ENCODE results near the gene LIFR.

The LIFR gene

DNA sequence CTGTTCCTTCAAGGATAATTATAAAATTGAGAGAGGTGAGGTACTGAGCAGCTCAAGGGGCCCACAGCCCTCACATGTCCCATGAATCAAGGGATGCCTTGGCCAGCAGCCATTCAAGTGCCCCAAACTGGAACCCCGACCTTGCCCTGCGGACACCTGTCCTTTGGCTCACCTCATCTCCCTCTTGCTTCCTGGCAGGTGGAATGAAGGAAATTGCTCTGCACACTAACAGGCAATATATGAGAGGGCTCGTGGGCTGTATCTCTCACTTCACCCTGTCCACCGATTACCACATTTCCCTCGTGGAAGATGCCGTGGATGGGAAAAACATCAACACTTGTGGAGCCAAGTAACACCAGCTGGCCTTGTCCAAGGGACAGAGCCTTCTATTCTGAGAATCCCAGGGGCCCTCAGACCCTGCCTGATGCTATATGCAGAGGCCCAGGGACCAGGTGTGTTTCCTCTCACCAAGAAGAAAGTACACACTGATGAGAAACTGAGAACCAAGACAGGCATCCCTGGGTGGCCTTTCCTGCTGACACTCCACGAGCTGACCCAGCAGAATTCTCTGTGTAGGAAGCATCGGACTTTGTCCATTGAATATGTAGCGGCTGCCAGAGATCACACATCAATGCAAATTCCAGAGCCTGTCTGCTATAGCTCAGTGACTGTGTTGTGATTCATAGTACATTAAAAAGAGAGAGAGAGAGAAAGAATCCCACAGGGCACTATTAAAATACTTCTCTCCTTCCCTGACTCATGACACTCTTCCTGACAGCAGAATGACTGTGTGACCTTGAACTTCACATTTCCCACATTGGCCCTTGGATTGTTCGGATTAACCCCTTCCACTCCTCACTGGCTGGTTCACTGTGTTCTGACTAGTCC is 92.6 kb downstream of the LIFR start:
- Histone ChIP-seq H3K36me3 (ENCODE audit: insufficient read depth, low read length) (no peaks in the 10 kb centered on the region), H3K9ac (ENCODE audit: low read depth, low read length) (no peak overlapping the region), H3K27ac (ENCODE audit: low read depth, low read length) (no peak overlapping the region), H3K4me1 (ENCODE audit: insufficient read depth, low read length) (peaks cover 9% of the 10 kb centered on the region), H3K27me3 (ENCODE audit: insufficient read depth, low read length) (no peaks in the 10 kb centered on the region), H3K4me3 (ENCODE audit: low read length) (no peak overlapping the region), H3K9me3 (ENCODE audit: insufficient read depth, low read depth, low read length) (no peaks in the 10 kb centered on the region)
- WGBS = 92% methylated on average over 10 of the region's 10 CpGs

DNA sequence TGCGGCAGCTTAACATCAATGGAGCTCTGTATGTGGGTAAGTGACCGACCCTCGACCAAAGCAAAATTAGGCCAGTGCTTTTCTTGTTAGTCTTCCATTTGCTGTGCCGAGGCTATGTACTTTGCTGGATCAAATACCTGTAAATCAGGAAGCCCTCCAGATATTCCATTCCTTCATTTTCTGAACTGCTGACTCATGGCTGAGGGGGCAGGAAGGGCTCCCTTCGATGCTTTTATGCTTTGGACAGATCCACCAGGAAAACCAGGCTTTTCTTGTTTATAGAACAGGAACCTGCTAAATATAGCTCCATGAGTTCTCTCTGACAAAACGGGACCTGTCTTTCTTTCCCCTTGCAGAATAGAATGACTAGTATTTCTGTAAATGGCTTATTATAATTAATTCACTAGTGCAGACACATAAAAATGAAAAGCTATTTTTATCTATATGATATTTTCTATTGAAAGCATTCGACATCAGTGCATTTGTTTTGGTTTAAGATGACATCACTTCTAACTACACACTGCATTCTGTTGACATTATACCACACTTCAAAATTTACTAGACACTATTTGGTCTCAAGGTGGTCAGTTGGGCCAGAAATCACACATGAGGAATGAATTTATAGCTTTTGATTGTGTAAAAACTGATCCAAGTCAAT is 93.3 kb downstream of the LIFR start:
- H3K4me1 ChIP-seq (ENCODE audit: insufficient read depth, low read length) = peaks cover 7% of the 10 kb centered on the region
- no peaks in the 10 kb centered on the region for H3K27me3 ChIP-seq (ENCODE audit: insufficient read depth, low read length)
- no peak overlapping the region for H3K4me3 ChIP-seq (ENCODE audit: low read length)

DNA sequence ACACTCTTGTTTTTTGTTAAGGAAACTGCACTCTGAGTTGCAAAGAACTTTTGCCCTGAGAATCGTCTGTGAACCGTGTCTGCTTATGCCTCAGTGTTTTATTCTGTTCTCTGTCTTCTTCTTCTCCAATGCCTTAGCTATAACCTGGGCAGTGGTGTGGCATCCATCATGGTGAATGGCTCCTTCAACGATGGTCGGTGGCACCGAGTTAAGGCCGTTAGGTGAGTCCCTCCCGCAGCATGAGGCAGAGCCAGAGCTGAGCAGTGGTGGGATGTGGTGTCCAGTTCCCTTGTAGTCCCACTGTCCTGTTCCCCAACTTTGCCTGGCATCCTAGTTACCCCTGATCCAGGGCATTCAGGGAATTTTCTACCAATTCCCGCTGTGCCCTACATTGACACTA is 98.3 kb downstream of the LIFR start:
- Histone ChIP-seq H3K27me3 (ENCODE audit: insufficient read depth, low read length) (no peaks in the 10 kb centered on the region), H3K4me3 (ENCODE audit: low read length) (no peak overlapping the region), H3K9ac (ENCODE audit: low read depth, low read length) (no peak overlapping the region), H3K27ac (ENCODE audit: low read depth, low read length) (no peak overlapping the region), H3K36me3 (ENCODE audit: insufficient read depth, low read length) (no peaks in the 10 kb centered on the region), H3K4me1 (ENCODE audit: insufficient read depth, low read length) (no peaks in the 10 kb centered on the region), H3K9me3 (ENCODE audit: insufficient read depth, low read depth, low read length) (no peaks in the 10 kb centered on the region)
- WGBS = 97% methylated on average over 8 of the region's 8 CpGs

More for the DNA sequence above, 93.3 kb downstream of the LIFR start:
- no peak overlapping the region for H3K9ac ChIP-seq (ENCODE audit: low read depth, low read length)
- H3K36me3 ChIP-seq (ENCODE audit: insufficient read depth, low read length) = no peaks in the 10 kb centered on the region
- 94% methylated on average over 7 of the region's 7 CpGs for WGBS
- no peak overlapping the region for H3K27ac ChIP-seq (ENCODE audit: low read depth, low read length)
- no peaks in the 10 kb centered on the region for H3K9me3 ChIP-seq (ENCODE audit: insufficient read depth, low read depth, low read length)

DNA sequence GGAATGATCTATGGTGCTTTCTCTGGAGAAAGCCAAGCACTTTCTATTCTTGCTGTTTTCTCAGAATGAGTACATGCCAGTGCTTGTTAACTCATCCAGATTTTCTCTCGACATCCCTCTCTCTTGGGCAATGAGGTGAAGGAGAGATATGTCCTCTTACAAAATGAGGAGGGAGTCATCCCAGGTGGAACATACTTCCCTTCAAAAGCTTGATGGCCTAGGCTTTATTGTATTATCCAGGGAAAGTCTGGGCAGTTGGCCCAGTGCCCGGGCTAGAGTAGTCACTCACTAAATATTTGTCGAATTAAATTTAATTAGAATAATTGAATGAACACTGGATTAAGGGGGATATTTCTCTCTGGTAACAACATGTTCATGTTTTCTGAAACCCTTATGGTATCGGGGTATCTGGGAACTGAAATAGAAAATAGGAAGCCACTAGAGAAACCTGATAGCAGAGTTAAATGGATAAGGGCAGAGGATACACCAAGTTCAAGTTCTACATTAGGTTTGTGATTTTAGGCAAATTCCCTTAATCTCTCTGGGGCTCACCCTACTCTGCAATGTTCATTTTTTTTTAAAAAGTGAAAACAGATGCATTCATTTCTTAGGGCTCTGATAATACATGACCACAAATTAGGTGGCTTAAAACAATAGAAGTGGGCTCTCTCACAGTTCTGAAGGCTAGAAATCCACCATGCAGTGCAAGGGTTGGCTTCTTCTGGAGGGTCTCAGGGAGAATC is 99.6 kb downstream of the LIFR start:
- Histone ChIP-seq H3K9ac (ENCODE audit: low read depth, low read length) (no peak overlapping the region), H3K4me3 (ENCODE audit: low read length) (no peak overlapping the region), H3K9me3 (ENCODE audit: insufficient read depth, low read depth, low read length) (no peaks in the 10 kb centered on the region), H3K4me1 (ENCODE audit: insufficient read depth, low read length) (no peaks in the 10 kb centered on the region), H3K27me3 (ENCODE audit: insufficient read depth, low read length) (no peaks in the 10 kb centered on the region), H3K27ac (ENCODE audit: low read depth, low read length) (no peak overlapping the region), H3K36me3 (ENCODE audit: insufficient read depth, low read length) (no peaks in the 10 kb centered on the region)
- WGBS = 98% methylated on average over 4 of the region's 4 CpGs

DNA sequence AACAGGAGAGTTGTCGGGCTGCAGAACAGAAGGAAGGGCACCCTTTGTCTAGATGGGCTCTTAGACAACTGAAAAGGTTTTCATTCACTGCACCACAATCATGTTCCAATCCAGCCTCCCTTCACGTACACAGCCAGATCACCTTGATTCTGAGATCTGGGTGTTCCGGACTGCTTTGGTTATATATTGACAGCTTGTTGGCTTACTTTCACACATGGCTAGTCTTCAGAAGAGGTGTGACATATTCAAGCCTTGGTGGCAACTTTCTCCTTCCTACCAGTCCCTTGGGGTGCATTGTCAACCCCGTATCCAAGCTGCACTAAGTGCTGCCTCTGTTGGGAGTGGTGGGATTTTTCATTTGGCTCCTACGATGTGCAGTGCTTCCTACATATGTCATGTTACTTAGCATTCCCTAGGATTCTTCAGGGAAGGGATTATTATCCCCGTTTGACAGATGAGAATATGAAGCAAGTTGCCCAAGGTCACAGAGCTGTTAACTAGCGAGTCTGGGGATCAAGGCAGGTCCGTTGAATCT is 100.6 kb downstream of the LIFR start:
- Histone ChIP-seq H3K9me3 (ENCODE audit: insufficient read depth, low read depth, low read length) (no peaks in the 10 kb centered on the region), H3K27me3 (ENCODE audit: insufficient read depth, low read length) (no peaks in the 10 kb centered on the region), H3K36me3 (ENCODE audit: insufficient read depth, low read length) (no peaks in the 10 kb centered on the region), H3K4me1 (ENCODE audit: insufficient read depth, low read length) (no peaks in the 10 kb centered on the region), H3K9ac (ENCODE audit: low read depth, low read length) (no peak overlapping the region), H3K27ac (ENCODE audit: low read depth, low read length) (no peak overlapping the region), H3K4me3 (ENCODE audit: low read length) (no peak overlapping the region)
- 93% methylated on average over 8 of the region's 8 CpGs for WGBS

DNA sequence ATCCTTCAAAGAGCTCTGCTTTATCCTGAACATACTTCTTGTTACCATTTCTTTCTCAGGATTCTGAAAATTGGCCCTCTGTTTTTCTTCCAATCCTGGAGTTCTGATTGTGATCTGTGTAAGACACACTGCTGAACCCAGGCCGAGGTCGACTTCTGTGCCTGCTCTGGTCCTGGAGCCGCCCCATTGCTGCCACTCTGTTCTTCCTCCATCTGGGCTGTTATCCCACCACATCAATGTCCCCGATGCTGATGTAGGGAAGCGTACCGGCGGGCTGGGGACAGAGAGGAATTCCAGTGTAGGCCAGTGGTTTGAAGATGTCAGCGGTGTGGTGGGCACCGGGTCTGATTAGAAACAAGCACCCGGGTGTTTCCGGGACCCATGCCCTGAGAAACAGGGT is 102.5 kb downstream of the LIFR start:
- Histone ChIP-seq H3K4me1 (ENCODE audit: insufficient read depth, low read length) (no peaks in the 10 kb centered on the region), H3K9me3 (ENCODE audit: insufficient read depth, low read depth, low read length) (no peaks in the 10 kb centered on the region), H3K27ac (ENCODE audit: low read depth, low read length) (no peak overlapping the region), H3K9ac (ENCODE audit: low read depth, low read length) (no peak overlapping the region), H3K4me3 (ENCODE audit: low read length) (no peak overlapping the region), H3K27me3 (ENCODE audit: insufficient read depth, low read length) (no peaks in the 10 kb centered on the region), H3K36me3 (ENCODE audit: insufficient read depth, low read length) (no peaks in the 10 kb centered on the region)
- 94% methylated on average over 11 of the region's 11 CpGs for WGBS

DNA sequence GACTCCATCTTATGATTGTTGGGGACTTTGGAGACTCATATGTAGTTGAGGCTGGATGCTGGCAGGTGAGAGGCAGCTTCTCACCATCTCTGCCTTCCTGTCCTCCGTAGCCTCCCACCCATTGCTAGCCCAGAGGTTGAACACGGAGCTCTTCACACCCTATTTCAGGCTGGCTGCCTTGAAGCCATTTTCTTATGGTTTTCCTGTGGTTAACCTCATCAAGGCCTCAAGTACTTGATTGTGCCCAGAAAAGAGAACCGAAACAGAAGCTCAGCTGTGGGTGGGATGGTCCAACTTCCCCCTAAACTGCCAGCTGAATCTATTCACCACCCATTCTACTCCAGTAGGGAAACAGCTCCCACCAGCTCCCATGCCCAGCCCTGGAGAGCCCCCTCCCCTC is 102.9 kb downstream of the LIFR start:
- H3K4me3 ChIP-seq (ENCODE audit: low read length) = no peak overlapping the region
- H3K27ac ChIP-seq (ENCODE audit: low read depth, low read length) = no peak overlapping the region
- 87% methylated on average over 3 of the region's 3 CpGs for WGBS
- no peaks in the 10 kb centered on the region for H3K36me3 ChIP-seq (ENCODE audit: insufficient read depth, low read length)
- H3K27me3 ChIP-seq (ENCODE audit: insufficient read depth, low read length) = no peaks in the 10 kb centered on the region
- H3K4me1 ChIP-seq (ENCODE audit: insufficient read depth, low read length) = no peaks in the 10 kb centered on the region
- no peaks in the 10 kb centered on the region for H3K9me3 ChIP-seq (ENCODE audit: insufficient read depth, low read depth, low read length)
- H3K9ac ChIP-seq (ENCODE audit: low read depth, low read length) = no peak overlapping the region

DNA sequence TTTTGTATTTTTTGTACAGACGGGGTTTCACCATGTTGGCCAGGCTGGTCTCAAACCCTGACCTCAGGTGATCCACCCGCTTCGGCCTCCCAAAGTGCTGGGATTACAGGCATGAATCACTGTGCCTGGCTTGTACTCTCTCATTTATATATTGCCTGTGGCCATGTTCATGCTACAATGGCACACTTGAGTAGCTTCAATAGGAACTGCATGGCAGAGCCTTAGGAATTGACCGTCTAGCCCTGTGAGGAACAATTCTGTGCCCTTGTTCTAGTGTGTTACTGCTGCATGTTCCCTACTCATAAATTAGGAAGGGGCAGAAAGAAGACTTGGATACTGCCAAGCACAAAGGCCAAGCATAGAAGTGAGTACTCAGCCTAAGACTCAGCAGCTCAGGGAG is 104.2 kb downstream of the LIFR start:
- 96% methylated on average over 4 of the region's 4 CpGs for WGBS
- Histone ChIP-seq H3K9ac (ENCODE audit: low read depth, low read length) (no peak overlapping the region), H3K9me3 (ENCODE audit: insufficient read depth, low read depth, low read length) (no peaks in the 10 kb centered on the region), H3K27me3 (ENCODE audit: insufficient read depth, low read length) (no peaks in the 10 kb centered on the region), H3K36me3 (ENCODE audit: insufficient read depth, low read length) (no peaks in the 10 kb centered on the region), H3K4me3 (ENCODE audit: low read length) (no peak overlapping the region), H3K4me1 (ENCODE audit: insufficient read depth, low read length) (no peaks in the 10 kb centered on the region), H3K27ac (ENCODE audit: low read depth, low read length) (no peak overlapping the region)

DNA sequence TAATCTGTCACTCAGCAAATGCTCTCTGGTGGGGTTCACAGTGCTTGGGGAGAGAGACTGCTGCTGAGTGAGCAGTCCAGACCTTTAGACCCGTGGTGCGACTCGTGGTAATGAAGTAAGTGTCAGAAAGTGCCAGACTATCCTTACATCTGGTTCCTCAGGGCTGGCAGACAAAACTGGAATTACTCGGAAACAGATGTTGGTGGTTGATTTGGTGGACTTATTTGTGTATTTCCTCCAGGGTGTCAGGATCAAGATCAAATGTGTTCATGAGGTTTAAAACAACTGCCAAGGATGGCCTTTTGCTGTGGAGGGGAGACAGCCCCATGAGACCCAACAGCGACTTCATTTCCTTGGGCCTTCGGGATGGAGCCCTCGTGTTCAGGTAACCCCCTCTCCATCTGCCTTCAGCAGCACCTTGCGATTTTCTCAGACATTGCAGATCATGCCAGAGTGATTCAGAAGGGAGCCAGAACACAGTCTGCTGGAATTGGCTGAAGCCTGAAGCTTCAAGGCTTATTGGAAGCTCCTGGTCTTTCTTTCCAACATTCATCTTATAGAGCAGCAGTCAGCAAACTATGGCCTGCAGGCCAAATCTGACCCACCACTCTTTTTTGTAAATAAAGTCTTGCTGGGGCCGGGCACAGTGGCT is 105.2 kb downstream of the LIFR start:
- Histone ChIP-seq H3K9ac (ENCODE audit: low read depth, low read length) (no peak overlapping the region), H3K4me1 (ENCODE audit: insufficient read depth, low read length) (no peaks in the 10 kb centered on the region), H3K27ac (ENCODE audit: low read depth, low read length) (no peak overlapping the region), H3K4me3 (ENCODE audit: low read length) (no peak overlapping the region), H3K27me3 (ENCODE audit: insufficient read depth, low read length) (no peaks in the 10 kb centered on the region), H3K36me3 (ENCODE audit: insufficient read depth, low read length) (no peaks in the 10 kb centered on the region), H3K9me3 (ENCODE audit: insufficient read depth, low read depth, low read length) (no peaks in the 10 kb centered on the region)
- 93% methylated on average over 9 of the region's 9 CpGs for WGBS

DNA sequence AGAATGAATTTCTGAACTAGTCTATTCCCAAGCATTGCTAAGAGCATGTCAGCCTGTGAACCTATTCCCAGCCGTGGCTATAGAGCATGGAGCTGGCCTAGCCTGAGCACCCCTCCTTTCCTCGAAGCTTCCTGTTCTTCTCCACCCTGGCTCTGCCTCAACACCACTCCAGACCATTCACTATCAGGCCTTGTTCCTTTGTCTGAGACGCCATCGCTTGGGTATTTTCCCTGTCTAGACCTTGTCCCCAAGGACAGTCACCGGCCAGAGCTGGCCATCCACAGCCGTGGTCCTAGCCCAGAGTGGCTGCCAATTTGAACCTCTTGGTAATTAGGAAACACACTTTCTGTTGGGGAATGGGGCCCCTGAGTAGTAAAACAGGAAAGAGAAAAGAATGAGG is 105.8 kb downstream of the LIFR start:
- Histone ChIP-seq H3K4me3 (ENCODE audit: low read length) (no peak overlapping the region), H3K9me3 (ENCODE audit: insufficient read depth, low read depth, low read length) (no peaks in the 10 kb centered on the region), H3K36me3 (ENCODE audit: insufficient read depth, low read length) (no peaks in the 10 kb centered on the region), H3K27me3 (ENCODE audit: insufficient read depth, low read length) (no peaks in the 10 kb centered on the region), H3K4me1 (ENCODE audit: insufficient read depth, low read length) (no peaks in the 10 kb centered on the region), H3K27ac (ENCODE audit: low read depth, low read length) (no peak overlapping the region), H3K9ac (ENCODE audit: low read depth, low read length) (no peak overlapping the region)
- WGBS = 94% methylated on average over 6 of the region's 6 CpGs
